Large intestine (tissue), 3 donors: Measurements from ENCODE around the gene BCAP31. TPM values are rescaled to one million over a fixed set of nuclear protein-coding genes. Genes with fewer than 3 reads are reported as not detected.

Experiments used
- DNase-seq, 2 donors: peaks; one replicate each; pipeline versions ENCODE4 v3.0.0 to v3.0.0-alpha.2; 2013
- H3K27ac ChIP-seq: one replicate; pipeline ENCODE4 v1.5.1; 2013; ENCODE audit warnings: low read length
- H3K27me3 ChIP-seq: 2 replicates; pipeline ENCODE4 v1.6.1; 2013; ENCODE audit warnings: low read length; ENCODE audit not compliant: control insufficient read depth, insufficient read depth
- H3K36me3 ChIP-seq: 2 replicates; pipeline ENCODE4 v1.6.1; 2013; ENCODE audit warnings: low read length; ENCODE audit not compliant: control insufficient read depth, insufficient read depth
- H3K4me1 ChIP-seq: one replicate; pipeline ENCODE4 v1.6.1; 2013; ENCODE audit warnings: low read length; ENCODE audit not compliant: control insufficient read depth, insufficient read depth
- H3K4me3 ChIP-seq: one replicate; pipeline ENCODE4 v1.5.1; 2013; ENCODE audit warnings: low read length
- H3K9me3 ChIP-seq: one replicate; pipeline ENCODE4 v1.6.1; 2013; ENCODE audit warnings: mild to moderate bottlenecking, low read depth, low read length, moderate library complexity; ENCODE audit not compliant: control insufficient read depth
- WGBS: methylation state at CpG from one replicate; pipeline ENCODE4 v1.1.5; 2013; ENCODE audit warnings: low lambda C conversion rate; ENCODE audit not compliant: insufficient coverage; 5-methylcytosine and 5-hydroxymethylcytosine counted together
- polyA plus RNA-seq: library from polyadenylated mRNA; unstranded; fragments of 120-200 nt; gene quantifications from one replicate; pipeline ENCODE4 v1.2.1, GENCODE V29; 2013

BCAP31 gene
- polyA plus RNA-seq, 1 donor = 198 TPM

DNA sequence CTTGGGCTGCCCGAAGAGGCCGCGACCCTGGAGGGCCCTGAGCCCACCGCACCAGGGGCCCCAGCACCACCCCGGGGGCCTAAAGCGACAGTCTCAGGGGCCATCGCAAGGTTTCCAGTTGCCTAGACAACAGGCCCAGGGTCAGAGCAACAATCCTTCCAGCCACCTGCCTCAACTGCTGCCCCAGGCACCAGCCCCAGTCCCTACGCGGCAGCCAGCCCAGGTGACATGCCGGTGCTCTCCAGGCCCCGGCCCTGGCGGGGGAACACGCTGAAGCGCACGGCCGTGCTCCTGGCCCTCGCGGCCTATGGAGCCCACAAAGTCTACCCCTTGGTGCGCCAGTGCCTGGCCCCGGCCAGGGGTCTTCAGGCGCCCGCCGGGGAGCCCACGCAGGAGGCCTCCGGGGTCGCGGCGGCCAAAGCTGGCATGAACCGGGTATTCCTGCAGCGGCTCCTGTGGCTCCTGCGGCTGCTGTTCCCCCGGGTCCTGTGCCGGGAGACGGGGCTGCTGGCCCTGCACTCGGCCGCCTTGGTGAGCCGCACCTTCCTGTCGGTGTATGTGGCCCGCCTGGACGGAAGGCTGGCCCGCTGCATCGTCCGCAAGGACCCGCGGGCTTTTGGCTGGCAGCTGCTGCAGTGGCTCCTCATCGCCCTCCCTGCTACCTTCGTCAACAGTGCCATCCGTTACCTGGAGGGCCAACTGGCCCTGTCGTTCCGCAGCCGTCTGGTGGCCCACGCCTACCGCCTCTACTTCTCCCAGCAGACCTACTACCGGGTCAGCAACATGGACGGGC lies 1.0 kb upstream of the BCAP31 start:
- peaks cover 36% of the 10 kb centered on the region for H3K4me1 ChIP-seq
- DNase-seq = no peak
- WGBS = no CpG with 5 or more reads among the region's 55 CpGs
- peaks cover 7% of the 10 kb centered on the region for H3K9me3 ChIP-seq
- peak overlapping the region; percentile 90 for H3K27ac ChIP-seq
- peaks cover 18% of the 10 kb centered on the region for H3K36me3 ChIP-seq
- H3K4me3 ChIP-seq = peak overlapping the region; percentile 65
- no peaks in the 10 kb centered on the region for H3K27me3 ChIP-seq

DNA sequence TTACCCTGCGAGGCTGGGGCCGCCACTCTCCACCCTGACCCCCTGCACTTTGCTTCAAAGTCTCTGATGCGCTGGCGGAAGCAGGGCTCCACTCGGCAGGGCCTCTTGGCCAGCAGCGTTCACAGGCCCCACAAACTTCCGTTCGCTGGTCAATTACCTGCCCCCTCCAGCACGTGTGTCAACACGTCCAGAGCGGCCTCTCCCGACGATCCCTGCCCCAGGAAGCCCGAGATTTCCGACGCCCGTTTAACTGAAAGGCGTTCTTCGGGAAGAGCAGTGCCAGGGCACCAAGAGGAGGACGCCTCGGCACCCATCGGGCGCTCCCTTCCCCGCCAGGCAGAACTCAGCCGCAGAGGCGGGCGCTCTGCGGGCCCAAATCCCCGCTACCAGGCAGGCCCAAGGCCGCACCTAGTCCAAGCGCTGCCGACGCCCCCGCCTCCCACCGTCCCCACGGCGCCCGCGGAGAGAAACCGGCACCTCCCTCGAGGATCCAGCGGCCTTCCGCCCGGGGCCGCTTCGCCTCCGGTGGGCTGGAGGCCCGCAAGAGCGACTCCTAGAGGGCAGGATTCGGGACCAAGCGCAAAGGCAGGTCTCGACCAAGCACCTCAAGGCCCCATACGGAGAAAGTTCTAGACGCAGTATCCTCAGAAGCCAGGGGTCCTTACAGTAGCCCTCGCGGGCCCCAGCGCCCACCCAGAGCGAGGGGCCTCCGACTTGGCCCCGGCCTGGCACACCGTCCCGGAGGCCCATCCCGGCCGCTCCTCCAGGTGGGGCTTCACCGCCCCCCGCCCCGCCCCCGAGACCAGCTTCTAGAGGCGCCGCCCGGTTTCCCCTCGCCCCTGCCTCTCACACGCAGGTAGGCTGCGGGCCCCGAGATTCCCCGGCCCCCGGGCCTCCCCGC lies 586 bp downstream of the BCAP31 start:
- no peaks in the 10 kb centered on the region for H3K27me3 ChIP-seq
- H3K27ac ChIP-seq = peak overlapping the region; percentile 94
- DNase-seq = peak; percentile 33 to 77
- peak overlapping the region; percentile 73 for H3K4me3 ChIP-seq
- WGBS = no CpG with 5 or more reads among the region's 78 CpGs
- peaks cover 36% of the 10 kb centered on the region for H3K4me1 ChIP-seq
- peaks cover 7% of the 10 kb centered on the region for H3K9me3 ChIP-seq
- H3K36me3 ChIP-seq = peaks cover 28% of the 10 kb centered on the region

DNA sequence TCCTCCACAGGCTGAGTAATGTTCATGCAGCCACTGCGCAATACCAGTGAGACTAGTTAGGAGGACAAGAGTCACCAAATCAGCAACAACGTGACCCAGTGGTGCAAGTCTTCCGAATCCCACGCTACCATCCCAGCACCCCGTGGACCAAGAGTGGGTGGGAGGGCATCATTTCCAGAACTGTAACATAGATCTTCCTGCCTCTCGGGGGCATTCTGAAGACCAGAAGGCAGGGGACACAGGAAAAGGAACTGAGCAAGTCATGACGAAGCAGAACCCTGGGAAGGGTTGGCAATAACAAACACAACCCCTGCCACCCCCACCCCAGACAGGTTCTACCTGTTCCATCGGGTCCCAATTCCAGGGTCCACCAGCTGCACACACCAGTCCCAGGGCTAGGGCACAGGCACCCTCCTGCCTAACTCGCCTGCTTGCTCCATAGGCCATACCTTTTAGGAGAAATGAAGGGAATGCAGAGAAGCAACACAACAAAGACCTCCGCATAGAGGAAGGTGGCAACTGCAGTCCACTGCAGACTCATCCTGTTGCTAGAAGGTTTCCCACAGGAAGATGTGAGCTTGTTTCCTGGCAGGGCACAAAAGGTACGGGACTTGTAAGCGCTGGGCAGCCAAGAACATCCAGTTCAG lies 1.4 kb downstream of the BCAP31 start:
- peak in 1 of 2 donors; percentile 51 for DNase-seq
- H3K9me3 ChIP-seq = peaks cover 7% of the 10 kb centered on the region
- H3K4me1 ChIP-seq = peaks cover 32% of the 10 kb centered on the region
- peak overlapping the region; percentile 73 for H3K4me3 ChIP-seq
- no peaks in the 10 kb centered on the region for H3K27me3 ChIP-seq
- no CpG with 5 or more reads among the region's 12 CpGs for WGBS
- H3K27ac ChIP-seq = peak overlapping the region; percentile 94
- peaks cover 31% of the 10 kb centered on the region for H3K36me3 ChIP-seq

DNA sequence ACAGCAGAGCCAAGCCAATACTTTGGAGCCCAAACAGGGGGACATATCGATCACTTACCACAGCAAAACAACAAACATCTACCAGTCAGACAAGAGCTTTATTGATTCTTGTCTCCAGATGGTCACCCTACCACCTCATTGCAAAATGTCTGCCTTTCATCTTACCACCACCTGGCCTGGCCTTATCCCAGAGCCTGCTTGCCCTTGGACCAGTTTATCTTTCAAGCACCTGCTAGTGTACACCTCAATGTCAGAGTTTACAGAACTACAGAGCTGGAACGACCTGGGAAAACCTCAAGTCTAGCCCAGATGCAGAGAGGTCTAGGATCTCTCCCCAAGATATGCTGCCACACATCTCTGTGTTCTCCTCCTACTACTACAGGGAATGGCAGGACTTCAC lies 4.5 kb downstream of the BCAP31 start:
- Histone ChIP-seq H3K9me3 (no peaks in the 10 kb centered on the region), H3K27me3 (no peaks in the 10 kb centered on the region), H3K27ac (no peak overlapping the region), H3K4me3 (no peak overlapping the region), H3K4me1 (peaks cover 9% of the 10 kb centered on the region), H3K36me3 (peaks cover 52% of the 10 kb centered on the region)
- no peak for DNase-seq
- no CpG with 5 or more reads among the region's 2 CpGs for WGBS

DNA sequence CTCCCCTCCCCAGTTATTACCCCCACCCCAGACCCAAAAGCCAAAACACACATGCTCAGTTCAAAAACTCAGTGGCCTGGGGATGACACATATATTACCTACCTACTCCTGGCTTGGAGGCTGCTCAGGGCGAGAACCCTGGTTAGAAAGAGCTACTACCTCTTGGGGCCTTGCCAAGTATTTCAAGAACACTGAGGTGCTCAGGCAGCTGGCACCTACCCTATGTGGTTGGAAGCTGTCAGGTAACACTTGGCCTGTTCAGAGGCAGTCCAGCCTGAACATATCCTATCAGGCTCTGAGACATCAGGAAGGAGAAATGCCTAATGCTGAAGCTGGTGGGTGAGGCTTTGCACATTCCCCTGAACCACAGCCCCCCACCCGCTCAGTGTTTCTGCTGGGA lies 4.9 kb downstream of the BCAP31 start:
- Histone ChIP-seq H3K9me3 (no peaks in the 10 kb centered on the region), H3K27me3 (no peaks in the 10 kb centered on the region), H3K4me3 (no peak overlapping the region), H3K27ac (no peak overlapping the region), H3K4me1 (peaks cover 9% of the 10 kb centered on the region), H3K36me3 (peaks cover 56% of the 10 kb centered on the region)
- no peak for DNase-seq
- WGBS = no CpG with 5 or more reads among the region's 2 CpGs

DNA sequence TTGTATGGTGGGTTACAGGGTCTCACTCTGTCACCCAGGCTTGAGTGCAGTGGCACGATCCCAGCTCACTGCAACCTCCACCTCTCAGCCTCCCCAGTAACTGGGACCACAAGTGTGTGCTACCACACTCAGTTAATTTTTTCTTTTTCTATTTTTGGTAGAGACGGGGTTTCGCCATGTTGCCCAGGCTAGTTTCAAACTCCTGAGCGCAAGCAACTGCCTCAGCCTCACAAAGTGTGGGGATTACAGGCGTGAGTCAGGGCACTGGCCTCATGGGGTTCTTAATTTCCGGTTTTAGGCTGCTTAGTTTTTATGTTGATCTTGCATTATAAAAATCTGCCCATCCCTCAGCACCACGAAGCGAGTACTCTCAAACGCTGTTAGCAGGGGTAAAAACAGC lies 6.7 kb downstream of the BCAP31 start:
- no CpG with 5 or more reads among the region's 9 CpGs for WGBS
- Histone ChIP-seq H3K9me3 (no peaks in the 10 kb centered on the region), H3K4me1 (peaks cover 5% of the 10 kb centered on the region)

DNA sequence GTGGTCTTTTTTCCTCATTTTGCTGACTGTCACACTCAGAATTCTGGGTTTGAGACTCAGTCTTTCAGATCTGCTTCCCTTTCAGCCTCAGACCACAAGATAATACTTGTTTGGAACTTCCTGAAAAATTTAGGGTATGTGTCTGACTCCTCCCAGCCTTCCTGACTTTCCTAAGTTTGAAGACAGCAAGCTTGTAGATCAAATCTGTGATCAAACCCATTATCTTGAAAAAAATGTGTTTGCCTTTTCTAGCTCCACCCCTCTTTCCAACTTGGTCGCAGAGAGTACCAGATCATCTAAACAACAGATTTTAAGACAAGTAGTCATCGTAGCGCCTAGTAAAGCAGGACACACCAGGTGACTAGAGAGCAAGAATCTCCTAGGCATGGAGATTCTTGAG lies 9.9 kb downstream of the BCAP31 start:
- peaks cover 59% of the 10 kb centered on the region for H3K36me3 ChIP-seq
- no peak for DNase-seq
- H3K9me3 ChIP-seq = no peaks in the 10 kb centered on the region
- no peak overlapping the region for H3K27ac ChIP-seq
- no peak overlapping the region for H3K4me3 ChIP-seq
- no CpG with 5 or more reads among the region's 3 CpGs for WGBS
- peaks cover 1% of the 10 kb centered on the region for H3K4me1 ChIP-seq
- no peaks in the 10 kb centered on the region for H3K27me3 ChIP-seq

More for the DNA sequence above, 6.7 kb downstream of the BCAP31 start:
- DNase-seq = no peak
- H3K27ac ChIP-seq = no peak overlapping the region
- peaks cover 64% of the 10 kb centered on the region for H3K36me3 ChIP-seq
- H3K4me3 ChIP-seq = no peak overlapping the region
- H3K27me3 ChIP-seq = no peaks in the 10 kb centered on the region

DNA sequence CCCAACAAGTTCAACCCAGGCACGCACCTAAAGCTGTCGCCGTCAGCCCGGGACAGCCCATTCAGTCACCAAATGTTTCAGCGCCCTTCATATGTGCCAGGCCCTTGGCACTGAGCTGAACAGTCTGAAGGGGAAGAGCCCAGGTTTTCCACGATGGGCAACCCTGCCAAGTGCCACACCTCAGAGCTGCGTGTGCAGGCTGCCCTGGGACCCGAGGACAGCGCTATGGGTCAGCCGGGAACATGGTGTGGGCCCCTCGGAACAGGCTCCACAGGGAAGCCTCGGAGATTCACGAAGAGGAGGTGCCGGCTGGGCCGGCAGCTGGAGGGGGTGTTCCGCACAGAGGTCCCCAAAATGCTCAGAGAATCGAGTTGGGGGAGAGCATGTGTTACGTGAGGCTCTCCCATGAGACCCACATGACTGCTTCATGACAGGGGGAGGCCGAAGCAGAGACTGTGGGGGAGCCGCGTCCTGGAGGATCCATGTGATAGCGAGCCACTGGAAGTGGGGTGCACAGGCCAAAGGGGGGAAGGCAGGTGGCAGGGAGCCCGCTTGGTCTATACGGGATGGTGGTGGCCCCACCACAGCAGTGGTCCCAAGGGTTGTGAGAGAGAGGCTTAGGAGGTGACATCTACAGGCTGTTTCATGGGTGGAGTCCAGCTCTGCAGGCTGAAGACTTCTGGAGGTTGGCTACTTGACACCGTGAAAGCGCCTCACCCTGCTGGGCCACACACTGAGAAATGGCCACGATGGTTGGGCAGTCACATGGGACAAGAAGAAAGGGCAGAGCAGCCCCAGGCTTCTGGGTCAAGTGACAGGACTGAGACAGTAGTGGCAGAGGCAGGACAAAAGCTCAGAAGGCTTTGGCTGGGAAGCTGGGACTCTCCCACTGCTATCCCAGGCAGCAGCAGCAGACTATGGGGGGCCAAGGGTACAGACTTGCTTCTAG lies 14.2 kb downstream of the BCAP31 start:
- Histone ChIP-seq H3K4me1 (peaks cover 10% of the 10 kb centered on the region), H3K4me3 (no peak overlapping the region), H3K27ac (no peak overlapping the region), H3K9me3 (no peaks in the 10 kb centered on the region), H3K36me3 (peaks cover 41% of the 10 kb centered on the region), H3K27me3 (no peaks in the 10 kb centered on the region)
- WGBS = no CpG with 5 or more reads among the region's 27 CpGs
- no peak for DNase-seq

DNA sequence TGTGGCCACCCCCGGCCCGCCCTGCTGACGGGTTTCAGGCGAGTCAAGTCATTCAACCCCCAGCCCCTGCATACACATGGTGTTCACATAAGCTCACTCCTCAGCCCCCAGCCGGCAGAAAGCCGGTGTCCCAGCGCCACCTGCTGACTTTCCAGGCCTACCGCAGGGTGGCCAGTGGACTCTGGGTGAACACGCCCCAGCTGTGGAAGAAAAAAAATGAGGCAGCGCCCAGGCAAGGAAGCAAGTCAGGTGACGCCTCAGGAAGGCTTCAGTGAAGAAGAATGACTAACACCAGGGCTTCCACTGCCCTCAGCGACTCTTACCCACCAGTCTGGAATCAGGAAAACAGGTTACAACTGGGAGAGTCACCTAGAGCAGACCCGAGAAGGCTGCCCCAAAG lies 15.8 kb downstream of the BCAP31 start:
- no peaks in the 10 kb centered on the region for H3K27me3 ChIP-seq
- H3K36me3 ChIP-seq = peaks cover 41% of the 10 kb centered on the region
- H3K27ac ChIP-seq = peak overlapping the region; percentile 76
- no CpG with 5 or more reads among the region's 13 CpGs for WGBS
- H3K9me3 ChIP-seq = no peaks in the 10 kb centered on the region
- no peak overlapping the region for H3K4me3 ChIP-seq
- H3K4me1 ChIP-seq = peaks cover 16% of the 10 kb centered on the region
- DNase-seq = peak; percentile 84 to 87
